Cardiac muscle cell (in vitro differentiated cells and primary cell): ENCODE measurements around the gene MYEOV. TPM values are rescaled to one million over a fixed set of nuclear protein-coding genes. Genes with fewer than 3 reads are reported as not detected.

Experiments
- DNase-seq, 2 donors: peaks; one replicate each; pipeline versions ENCODE4 v3.0.0 to v3.0.0-alpha.2; 2010 to 2017; ENCODE audit warnings: low read depth in 1 of 2, low spot score in 1 of 2
- H3K27ac ChIP-seq: fragments of 200-600 bp; sonication (generic); 2 replicates; pipeline ENCODE4 v1.5.1; 2016
- H3K27me3 ChIP-seq: fragments of 200-600 bp; sonication (generic); 2 replicates; pipeline ENCODE4 v1.6.0; 2016; ENCODE audit warnings: control low read depth
- H3K36me3 ChIP-seq: fragments of 200-600 bp; sonication (generic); 2 replicates; pipeline ENCODE4 v1.5.1; 2016; ENCODE audit warnings: control low read depth
- H3K4me1 ChIP-seq: fragments of 200-600 bp; sonication (generic); 2 replicates; pipeline ENCODE4 v1.8.1; 2017; ENCODE audit warnings: low read depth, mild to moderate bottlenecking, mixed run types
- H3K4me3 ChIP-seq: fragments of 200-600 bp; sonication (generic); 2 replicates; pipeline ENCODE4 v1.5.1; 2016; ENCODE audit warnings: mild to moderate bottlenecking
- H3K9me3 ChIP-seq: fragments of 200-600 bp; sonication (generic); 2 replicates; pipeline ENCODE4 v1.5.1; 2017; ENCODE audit warnings: low read depth, mild to moderate bottlenecking, control low read depth
- CTCF ChIP-seq: IDR thresholded peaks from 2 replicates; pipeline ENCODE4 v1.5.1; 2012; ENCODE audit warnings: low read depth, mild to moderate bottlenecking, low read length
- polyA plus RNA-seq: library from polyadenylated mRNA; unstranded; fragments of >200 nt; fragmentation: Nextera tagmentation; extraction: Ambion mirVana; gene quantifications from 2 replicates; pipeline ENCODE4 v1.2.1, GENCODE V29; 2016
- total RNA-seq: library from RNA; depleted of rRNA; stranded (reverse); fragments of >200 nt; gene quantifications from 2 replicates; pipeline ENCODE4 v1.2.3, GENCODE V29; 2016

MYEOV gene
- total and polyA plus RNA-seq, 2 experiments from 2014 or later: 0.51 TPM; not detected in 1

GRCh38 chr11:69262918-69263735 is 30.8 kb upstream of the MYEOV start:
- TF ChIP-seq CTCF: no peak
- no peaks in the 10 kb centered on the region for H3K36me3 ChIP-seq
- DNase-seq: no peak
- H3K4me3 ChIP-seq: no peak overlapping the region
- H3K4me1 ChIP-seq: peaks cover 10% of the 10 kb centered on the region
- peak overlapping the region; percentile 66 for H3K27ac ChIP-seq
- no peaks in the 10 kb centered on the region for H3K27me3 ChIP-seq
- H3K9me3 ChIP-seq: no peaks in the 10 kb centered on the region

- Histone ChIP-seq H3K27ac (peak overlapping the region; percentile 66), H3K4me1 (peaks cover 10% of the 10 kb centered on the region), H3K9me3 (no peaks in the 10 kb centered on the region), H3K27me3 (no peaks in the 10 kb centered on the region), H3K4me3 (no peak overlapping the region), H3K36me3 (no peaks in the 10 kb centered on the region)
- DNase-seq: peak in 1 of 2 donors; percentile 68
- no peak for TF ChIP-seq CTCF
These were observed 30.3 kb upstream of the MYEOV start for GRCh38 chr11:69263736-69264052.

GRCh38 chr11:69264486-69264885 is 29.5 kb upstream of the MYEOV start:
- no peak overlapping the region for H3K27ac ChIP-seq
- H3K27me3 ChIP-seq: no peaks in the 10 kb centered on the region
- H3K4me3 ChIP-seq: no peak overlapping the region
- peaks cover 10% of the 10 kb centered on the region for H3K4me1 ChIP-seq
- no peaks in the 10 kb centered on the region for H3K36me3 ChIP-seq
- no peak for DNase-seq
- TF ChIP-seq CTCF: no peak
- H3K9me3 ChIP-seq: no peaks in the 10 kb centered on the region

GRCh38 chr11:69265210-69265609 is 28.7 kb upstream of the MYEOV start:
- TF ChIP-seq CTCF: no peak
- no peak for DNase-seq
- Histone ChIP-seq H3K4me1 (peaks cover 10% of the 10 kb centered on the region), H3K27ac (no peak overlapping the region), H3K36me3 (no peaks in the 10 kb centered on the region), H3K27me3 (no peaks in the 10 kb centered on the region), H3K9me3 (no peaks in the 10 kb centered on the region), H3K4me3 (no peak overlapping the region)

GRCh38 chr11:69265911-69266510 is 27.9 kb upstream of the MYEOV start:
- H3K9me3 ChIP-seq: no peaks in the 10 kb centered on the region
- H3K27ac ChIP-seq: no peak overlapping the region
- no peak for DNase-seq
- no peak overlapping the region for H3K4me3 ChIP-seq
- no peaks in the 10 kb centered on the region for H3K27me3 ChIP-seq
- H3K36me3 ChIP-seq: no peaks in the 10 kb centered on the region
- H3K4me1 ChIP-seq: peaks cover 10% of the 10 kb centered on the region
- no peak for TF ChIP-seq CTCF
